Measurements from ENCODE around the gene DLGAP4. TPM values are rescaled to one million over a fixed set of nuclear protein-coding genes. Genes with fewer than 3 reads are reported as not detected.

Gene DLGAP4
- total RNA-seq, 2 donors from 2014 or later, result 23.1 to 60.0 TPM

- DNase-seq, result no peak
- 43 to 62% methylated on average over 8 to 14 of the region's 14 CpGs for WGBS, 2 donors
- H3K27ac ChIP-seq, result no peak overlapping the region
- H3K9me3 ChIP-seq, result no peaks in the 10 kb centered on the region
- TF ChIP-seq POLR2A (IDR thresholded peaks at IDR 0.05) (no peak), CTCF (IDR thresholded peaks at IDR 0.05) (no peak)
- no peaks in the 10 kb centered on the region for H3K4me1 ChIP-seq
- ATAC-seq, result no peak
- H3K4me3 ChIP-seq, result no peak overlapping the region
- H3K36me3 ChIP-seq (replicated peaks in 1 of 2; ENCODE audit: insufficient read depth in 1 of 2, low read depth in 2 of 2), result no peaks in the 10 kb centered on the region
- no peaks in the 10 kb centered on the region for H3K27me3 ChIP-seq
- intact Hi-C loops (cut with DNase I), result no loop called here
Observed at GRCh38 chr20:36312724-36313441, 6.7 kb downstream of the DLGAP4 start.

- DNase-seq (no peak), ATAC-seq (no peak)
- H3K36me3 ChIP-seq (replicated peaks in 1 of 2; ENCODE audit: insufficient read depth in 1 of 2, low read depth in 2 of 2), result no peaks in the 10 kb centered on the region
- no peak for TF ChIP-seq POLR2A (IDR thresholded peaks at IDR 0.05)
- no peak for TF ChIP-seq CTCF (IDR thresholded peaks at IDR 0.05)
- no peak overlapping the region for H3K27ac ChIP-seq
- intact Hi-C loops (cut with DNase I), result no loop called here
- 54 to 60% methylated on average over 1 to 3 of the region's 3 CpGs for WGBS, 2 donors
- H3K27me3 ChIP-seq, result no peaks in the 10 kb centered on the region
- H3K9me3 ChIP-seq, result no peaks in the 10 kb centered on the region
- no peak overlapping the region for H3K4me3 ChIP-seq
- H3K4me1 ChIP-seq, result no peaks in the 10 kb centered on the region
Observed at GRCh38 chr20:36313476-36313875, 7.3 kb downstream of the DLGAP4 start.

GRCh38 chr20:36313926-36314325, 7.8 kb downstream of the DLGAP4 start:
- DNase-seq, result no peak
- intact Hi-C loops (cut with DNase I), result no loop called here
- H3K27me3 ChIP-seq, result no peaks in the 10 kb centered on the region
- 71% methylated on average over 11 of the region's 11 CpGs; no CpG with 5 or more reads in 1 of the 2 donors for WGBS, 2 donors
- no peak overlapping the region for H3K4me3 ChIP-seq
- H3K27ac ChIP-seq, result no peak overlapping the region
- no peaks in the 10 kb centered on the region for H3K4me1 ChIP-seq
- no peak for ATAC-seq
- no peaks in the 10 kb centered on the region for H3K9me3 ChIP-seq
- TF ChIP-seq CTCF (IDR thresholded peaks at IDR 0.05) (no peak), POLR2A (IDR thresholded peaks at IDR 0.05) (no peak)
- H3K36me3 ChIP-seq (replicated peaks in 1 of 2; ENCODE audit: insufficient read depth in 1 of 2, low read depth in 2 of 2), result no peaks in the 10 kb centered on the region

- H3K4me1 ChIP-seq, result no peaks in the 10 kb centered on the region
- intact Hi-C loops (cut with DNase I), result no loop called here
- no peaks in the 10 kb centered on the region for H3K27me3 ChIP-seq
- TF ChIP-seq CTCF (IDR thresholded peaks at IDR 0.05) (no peak), POLR2A (IDR thresholded peaks at IDR 0.05) (no peak)
- no peaks in the 10 kb centered on the region for H3K36me3 ChIP-seq (replicated peaks in 1 of 2; ENCODE audit: insufficient read depth in 1 of 2, low read depth in 2 of 2)
- H3K9me3 ChIP-seq, result no peaks in the 10 kb centered on the region
- H3K4me3 ChIP-seq, result no peak overlapping the region
- 54 to 57% methylated on average over 11 of the region's 12 CpGs for WGBS, 2 donors
- ATAC-seq, result no peak
- no peak for DNase-seq
- no peak overlapping the region for H3K27ac ChIP-seq
Observed at GRCh38 chr20:36314734-36315544, 8.8 kb downstream of the DLGAP4 start.

All from body of pancreas (tissue), 4 donors.